K562 treated with DMSO at 1 percent for 4 hours (cell line): ENCODE results near the gene LRRC38. TPM values are rescaled to one million over a fixed set of nuclear protein-coding genes. Genes with fewer than 3 reads are reported as not detected.

Experiments
- total RNA-seq: library from RNA; unstranded; fragments of 300-600 nt; gene quantifications from 2 replicates; pipeline ENCODE4 v1.2.3, GENCODE V29; 2022; ENCODE audit not compliant: insufficient read depth

Gene LRRC38, protein sequence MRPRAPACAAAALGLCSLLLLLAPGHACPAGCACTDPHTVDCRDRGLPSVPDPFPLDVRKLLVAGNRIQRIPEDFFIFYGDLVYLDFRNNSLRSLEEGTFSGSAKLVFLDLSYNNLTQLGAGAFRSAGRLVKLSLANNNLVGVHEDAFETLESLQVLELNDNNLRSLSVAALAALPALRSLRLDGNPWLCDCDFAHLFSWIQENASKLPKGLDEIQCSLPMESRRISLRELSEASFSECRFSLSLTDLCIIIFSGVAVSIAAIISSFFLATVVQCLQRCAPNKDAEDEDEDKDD
- total RNA-seq: not detected in 2 replicates

DNA sequence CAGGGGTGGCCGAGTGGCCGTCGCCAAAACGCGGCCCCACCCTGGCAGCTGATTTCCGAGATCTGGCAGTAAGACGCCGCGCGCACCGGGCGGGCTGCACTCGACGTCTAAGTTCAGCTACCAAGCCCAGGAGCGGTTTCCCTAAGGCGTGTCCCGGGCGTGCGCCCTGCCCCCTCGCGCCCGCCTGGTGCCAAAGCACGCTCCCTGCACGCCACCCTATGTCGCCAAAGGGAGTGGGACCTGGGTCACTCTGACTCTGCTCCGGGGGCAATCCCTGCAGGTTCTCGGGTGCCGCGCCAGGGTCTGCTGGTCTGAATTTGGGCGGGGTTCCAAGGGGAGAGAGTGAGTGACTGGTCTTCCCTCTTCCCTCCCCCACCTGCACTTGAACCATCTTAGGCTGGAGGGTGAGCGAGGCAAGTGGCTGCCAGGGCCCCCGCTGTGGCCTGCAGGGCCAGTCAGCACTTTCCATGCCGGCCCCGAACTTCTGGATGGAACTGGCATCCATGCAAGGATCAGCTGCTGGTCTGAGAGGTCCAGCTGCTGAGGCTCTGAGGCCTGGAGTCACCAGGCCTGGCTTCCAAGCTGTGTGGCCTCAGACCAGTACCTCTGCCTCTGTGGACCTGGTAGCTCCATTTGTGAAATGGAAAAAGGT is at the start of gene LRRC38:
TSS of gene LRRC38 (minus strand) at position 109 of the 652 bp plus-strand sequence. CDS start 410 bp downstream, outside the sequence.

Other genes starting within 250 kb of the LRRC38 start
- not detected in 2 replicates for gene PRAMEF8, start 228.9 kb downstream of the LRRC38 start, total RNA-seq
- not detected in 2 replicates for gene PRAMEF33, start 210.5 kb downstream of the LRRC38 start, total RNA-seq
- not detected in 2 replicates for gene PRAMEF15, start 198.4 kb downstream of the LRRC38 start, total RNA-seq
- gene PRAMEF14, start 166.9 kb downstream of the LRRC38 start, total RNA-seq: not detected in 2 replicates
- not detected in 2 replicates for gene PRAMEF19, start 142.1 kb downstream of the LRRC38 start, total RNA-seq
- gene PRAMEF17, start 124.4 kb downstream of the LRRC38 start, total RNA-seq: not detected in 2 replicates
- gene PRAMEF20, start 103.6 kb downstream of the LRRC38 start, total RNA-seq: not detected in 2 replicates
- gene PDPN, start 69.8 kb upstream of the LRRC38 start, total RNA-seq: not detected in 2 replicates
- 16.8 and 18.3 TPM in 2 replicates for gene PRDM2, start 186.2 kb upstream of the LRRC38 start, total RNA-seq